Activated naive CD8-positive, alpha-beta T cell (primary cell): Measurements from ENCODE around the gene FASTK.

ENCODE experiments used
- H3K27ac Mint-ChIP-seq: one replicate; pipeline ENCODE4 v1.8.0; 2021; ENCODE audit warnings: mixed read lengths
- H3K27me3 Mint-ChIP-seq: one replicate; pipeline ENCODE4 v1.8.0; 2021; ENCODE audit warnings: mixed read lengths
- H3K36me3 Mint-ChIP-seq: one replicate; pipeline ENCODE4 v1.8.0; 2021; ENCODE audit warnings: mixed read lengths
- H3K4me1 Mint-ChIP-seq: one replicate; pipeline ENCODE4 v1.8.0; 2021; ENCODE audit warnings: low read depth, mixed read lengths
- H3K4me3 Mint-ChIP-seq: one replicate; pipeline ENCODE4 v1.8.0; 2021; ENCODE audit warnings: mild to moderate bottlenecking, mixed read lengths
- H3K9me3 Mint-ChIP-seq: one replicate; pipeline ENCODE4 v1.8.0; 2021; ENCODE audit warnings: low read depth, mixed read lengths

Gene FASTK

GRCh38 chr7:151071032-151071866, 9.4 kb downstream of the FASTK start:
- no peaks in the 10 kb centered on the region for H3K9me3 Mint-ChIP-seq
- H3K4me1 Mint-ChIP-seq = no peaks in the 10 kb centered on the region
- no peak overlapping the region for H3K27ac Mint-ChIP-seq
- H3K27me3 Mint-ChIP-seq = no peaks in the 10 kb centered on the region
- no peak overlapping the region for H3K4me3 Mint-ChIP-seq
- no peaks in the 10 kb centered on the region for H3K36me3 Mint-ChIP-seq

- Mint-ChIP-seq H3K27ac (no peak overlapping the region), H3K36me3 (no peaks in the 10 kb centered on the region), H3K27me3 (no peaks in the 10 kb centered on the region), H3K4me3 (no peak overlapping the region), H3K9me3 (no peaks in the 10 kb centered on the region), H3K4me1 (no peaks in the 10 kb centered on the region)
These were observed 10.0 kb downstream of the FASTK start for GRCh38 chr7:151070574-151070960.

- no peaks in the 10 kb centered on the region for H3K9me3 Mint-ChIP-seq
- no peaks in the 10 kb centered on the region for H3K4me1 Mint-ChIP-seq
- no peaks in the 10 kb centered on the region for H3K36me3 Mint-ChIP-seq
- no peak overlapping the region for H3K27ac Mint-ChIP-seq
- H3K4me3 Mint-ChIP-seq = no peak overlapping the region
- no peaks in the 10 kb centered on the region for H3K27me3 Mint-ChIP-seq
These were observed 10.6 kb downstream of the FASTK start for GRCh38 chr7:151069841-151070573.

- H3K9me3 Mint-ChIP-seq = no peaks in the 10 kb centered on the region
- no peak overlapping the region for H3K4me3 Mint-ChIP-seq
- no peaks in the 10 kb centered on the region for H3K27me3 Mint-ChIP-seq
- H3K4me1 Mint-ChIP-seq = no peaks in the 10 kb centered on the region
- no peak overlapping the region for H3K27ac Mint-ChIP-seq
- H3K36me3 Mint-ChIP-seq = no peaks in the 10 kb centered on the region
These were observed 12.4 kb downstream of the FASTK start for GRCh38 chr7:151068069-151068773.

GRCh38 chr7:151066273-151066974, 14.2 kb downstream of the FASTK start:
- no peaks in the 10 kb centered on the region for H3K36me3 Mint-ChIP-seq
- H3K9me3 Mint-ChIP-seq = no peaks in the 10 kb centered on the region
- H3K4me3 Mint-ChIP-seq = no peak overlapping the region
- H3K27me3 Mint-ChIP-seq = no peaks in the 10 kb centered on the region
- H3K4me1 Mint-ChIP-seq = peaks cover 3% of the 10 kb centered on the region
- H3K27ac Mint-ChIP-seq = no peak overlapping the region

GRCh38 chr7:151065516-151065915, 15.1 kb downstream of the FASTK start:
- Mint-ChIP-seq H3K36me3 (no peaks in the 10 kb centered on the region), H3K4me3 (no peak overlapping the region), H3K27me3 (no peaks in the 10 kb centered on the region), H3K4me1 (peaks cover 6% of the 10 kb centered on the region), H3K27ac (no peak overlapping the region), H3K9me3 (no peaks in the 10 kb centered on the region)

GRCh38 chr7:151064993-151065392, 15.6 kb downstream of the FASTK start:
- no peaks in the 10 kb centered on the region for H3K9me3 Mint-ChIP-seq
- H3K27ac Mint-ChIP-seq = no peak overlapping the region
- H3K27me3 Mint-ChIP-seq = no peaks in the 10 kb centered on the region
- no peak overlapping the region for H3K4me3 Mint-ChIP-seq
- no peaks in the 10 kb centered on the region for H3K36me3 Mint-ChIP-seq
- peaks cover 10% of the 10 kb centered on the region for H3K4me1 Mint-ChIP-seq

- Mint-ChIP-seq H3K9me3 (no peaks in the 10 kb centered on the region), H3K36me3 (no peaks in the 10 kb centered on the region), H3K4me1 (peaks cover 10% of the 10 kb centered on the region), H3K27ac (no peak overlapping the region), H3K27me3 (no peaks in the 10 kb centered on the region), H3K4me3 (no peak overlapping the region)
These were observed 16.2 kb downstream of the FASTK start for GRCh38 chr7:151064454-151064853.

GRCh38 chr7:151063212-151063561, 17.4 kb downstream of the FASTK start:
- Mint-ChIP-seq H3K27ac (no peak overlapping the region), H3K4me3 (no peak overlapping the region), H3K36me3 (no peaks in the 10 kb centered on the region), H3K4me1 (peaks cover 13% of the 10 kb centered on the region), H3K27me3 (no peaks in the 10 kb centered on the region), H3K9me3 (no peaks in the 10 kb centered on the region)

- H3K4me3 Mint-ChIP-seq = no peak overlapping the region
- H3K4me1 Mint-ChIP-seq = peaks cover 13% of the 10 kb centered on the region
- no peak overlapping the region for H3K27ac Mint-ChIP-seq
- H3K27me3 Mint-ChIP-seq = no peaks in the 10 kb centered on the region
- H3K36me3 Mint-ChIP-seq = no peaks in the 10 kb centered on the region
- no peaks in the 10 kb centered on the region for H3K9me3 Mint-ChIP-seq
These were observed 18.0 kb downstream of the FASTK start for GRCh38 chr7:151062399-151063211.

GRCh38 chr7:151062111-151062398, 18.6 kb downstream of the FASTK start:
- no peaks in the 10 kb centered on the region for H3K9me3 Mint-ChIP-seq
- no peak overlapping the region for H3K4me3 Mint-ChIP-seq
- no peaks in the 10 kb centered on the region for H3K36me3 Mint-ChIP-seq
- H3K4me1 Mint-ChIP-seq = peaks cover 18% of the 10 kb centered on the region
- H3K27ac Mint-ChIP-seq = no peak overlapping the region
- no peaks in the 10 kb centered on the region for H3K27me3 Mint-ChIP-seq

- H3K27me3 Mint-ChIP-seq = no peaks in the 10 kb centered on the region
- no peaks in the 10 kb centered on the region for H3K36me3 Mint-ChIP-seq
- H3K27ac Mint-ChIP-seq = peak overlapping the region; percentile 34
- no peaks in the 10 kb centered on the region for H3K9me3 Mint-ChIP-seq
- peaks cover 20% of the 10 kb centered on the region for H3K4me1 Mint-ChIP-seq
- peak overlapping the region; percentile 84 for H3K4me3 Mint-ChIP-seq
These were observed 19.1 kb downstream of the FASTK start for GRCh38 chr7:151061213-151062110.

GRCh38 chr7:151060416-151061212, 20.0 kb downstream of the FASTK start:
- no peaks in the 10 kb centered on the region for H3K27me3 Mint-ChIP-seq
- H3K4me1 Mint-ChIP-seq = peaks cover 20% of the 10 kb centered on the region
- H3K27ac Mint-ChIP-seq = no peak overlapping the region
- peak overlapping the region; percentile 84 for H3K4me3 Mint-ChIP-seq
- no peaks in the 10 kb centered on the region for H3K36me3 Mint-ChIP-seq
- no peaks in the 10 kb centered on the region for H3K9me3 Mint-ChIP-seq
